ENCODE results near the gene STMN3. TPM values are rescaled to one million over a fixed set of nuclear protein-coding genes. Genes with fewer than 3 reads are reported as not detected.
"Not testable (repeated sequence)": the region's sequence is repeated elsewhere in the genome, so short reads cannot be mapped to it uniquely, and the experiment has no call there.

Gene STMN3
- total RNA-seq, 1 experiment from 2014 or later = 65.6 TPM

DNA sequence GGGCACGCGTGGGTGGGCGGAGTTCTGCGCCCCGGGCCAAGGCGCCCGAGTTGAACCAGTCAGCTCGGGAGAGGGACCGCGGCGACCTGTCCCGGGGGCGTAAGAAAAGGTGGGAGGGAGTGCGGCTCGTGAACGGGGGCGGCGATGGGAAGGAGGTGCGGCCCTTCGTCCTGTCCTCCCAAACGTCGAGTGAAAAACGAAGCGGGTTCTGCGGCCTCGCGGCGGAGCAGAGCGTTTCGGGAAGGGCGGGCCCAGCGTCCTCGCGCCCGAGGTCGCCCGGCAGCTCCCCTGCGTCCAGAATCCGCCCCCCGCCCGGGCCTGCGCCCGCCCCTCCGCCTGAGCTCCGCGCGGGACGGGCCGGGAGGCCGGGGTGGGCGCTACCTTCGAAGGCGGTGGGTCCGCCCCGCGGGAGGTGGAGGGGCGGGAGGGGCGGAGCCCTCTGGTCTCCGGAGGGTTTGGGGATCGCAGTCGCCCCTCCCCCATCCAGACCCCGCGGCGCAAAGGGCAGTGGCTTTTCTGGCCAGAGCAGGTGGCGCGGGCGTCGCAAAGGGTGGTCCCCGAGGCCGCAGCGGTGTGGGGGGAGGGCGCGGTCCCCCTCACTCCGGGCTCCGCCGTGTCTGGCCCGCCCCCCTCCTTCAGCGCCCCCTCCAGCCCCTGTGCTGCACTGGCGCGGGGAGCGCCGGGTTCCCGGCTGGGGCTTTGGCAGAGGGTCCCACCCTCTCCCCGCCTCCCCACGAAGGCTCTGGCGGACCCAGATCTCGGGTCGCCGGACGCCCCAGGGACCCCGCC lies 838 bp downstream of the STMN3 start:
- CTCF ChIA-PET = interaction anchor here (0.6 to 4.0 kb wide), 7 partner anchors 10 to 963 kb away, joined by 3 to 50 read pairs (median 5); partner anchors contain the start of genes ARFRP1, PRPF6, PTK6 and ZGPAT
- H3K4me3 Mint-ChIP-seq = peak overlapping the region; percentile 70

DNA sequence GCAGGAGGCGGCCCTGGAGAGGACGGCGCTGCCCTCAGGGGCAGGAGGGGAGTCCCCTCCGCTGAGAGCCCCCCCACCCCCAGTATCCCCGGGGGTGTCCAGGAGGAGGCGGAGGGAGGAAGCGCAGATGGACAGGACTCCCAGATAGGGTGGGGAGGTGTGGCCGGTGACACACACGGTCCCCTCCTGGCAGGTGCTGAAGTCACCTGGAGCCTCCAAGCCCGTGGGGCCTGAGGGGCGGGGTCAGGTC lies 1.4 kb downstream of the STMN3 start:
- ChIA-PET POLR2A (interaction anchor here (3.1 kb wide), 1 partner anchor 10 kb away, joined by 23 read pairs; no protein-coding TSS in a partner anchor), CTCF (interaction anchor here (0.9 to 4.0 kb wide), 4 partner anchors 10 to 115 kb away, joined by 3 to 50 read pairs (median 5); partner anchors contain the start of genes ARFRP1, PTK6 and ZGPAT)
- ATAC-seq (no peak), DNase-seq (ENCODE audit: low spot score) (no peak)
- Mint-ChIP-seq H3K27ac (no peak overlapping the region), H3K36me3 (no peaks in the 10 kb centered on the region), H3K4me3 (peak overlapping the region; percentile 70), H3K4me1 (peaks cover 16% of the 10 kb centered on the region), H3K27me3 (ENCODE audit: low read depth) (peaks cover 3% of the 10 kb centered on the region; the same call in 1 of the 2 replicates), H3K9me3 (no peaks in the 10 kb centered on the region)
- no peak for TF ChIP-seq NFATC4 (CRISPR knock-in tag; IDR thresholded peaks at IDR 0.05)
- no peak for TF ChIP-seq GRHL2 (CRISPR knock-in tag; IDR thresholded peaks at IDR 0.05; ENCODE audit: insufficient replicate concordance, severe bottlenecking)
- TF ChIP-seq IRF2 (CRISPR knock-in tag; IDR thresholded peaks at IDR 0.05; ENCODE audit: borderline replicate concordance, low read depth) = no peak
- TF ChIP-seq MXD4 (CRISPR knock-in tag; IDR thresholded peaks at IDR 0.05; ENCODE audit: borderline replicate concordance) = no peak
- no peak for TF ChIP-seq ZNF671 (CRISPR knock-in tag; IDR thresholded peaks at IDR 0.05)

More for the DNA sequence above, 838 bp downstream of the STMN3 start:
- H3K27me3 Mint-ChIP-seq (ENCODE audit: low read depth) = peaks cover 3% of the 10 kb centered on the region; the same call in 1 of the 2 replicates
- H3K27ac Mint-ChIP-seq = no peak overlapping the region
- H3K36me3 Mint-ChIP-seq = no peaks in the 10 kb centered on the region
- DNase-seq (ENCODE audit: low spot score) (peak; percentile 58), ATAC-seq (peak; percentile 8)
- H3K9me3 Mint-ChIP-seq = no peaks in the 10 kb centered on the region
- H3K4me1 Mint-ChIP-seq = peaks cover 18% of the 10 kb centered on the region
- POLR2A ChIA-PET = interaction anchor here (1.5 to 3.1 kb wide), 3 partner anchors 10 to 213 kb away, joined by 3 to 23 read pairs (median 5); partner anchors contain the start of genes GMEB2 and TPD52L2
- TF ChIP-seq, protein P1, sequence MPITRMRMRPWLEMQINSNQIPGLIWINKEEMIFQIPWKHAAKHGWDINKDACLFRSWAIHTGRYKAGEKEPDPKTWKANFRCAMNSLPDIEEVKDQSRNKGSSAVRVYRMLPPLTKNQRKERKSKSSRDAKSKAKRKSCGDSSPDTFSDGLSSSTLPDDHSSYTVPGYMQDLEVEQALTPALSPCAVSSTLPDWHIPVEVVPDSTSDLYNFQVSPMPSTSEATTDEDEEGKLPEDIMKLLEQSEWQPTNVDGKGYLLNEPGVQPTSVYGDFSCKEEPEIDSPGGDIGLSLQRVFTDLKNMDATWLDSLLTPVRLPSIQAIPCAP (CRISPR knock-in tag; IDR thresholded peaks at IDR 0.05) = 0 out of 2 replicates have a peak, but pooled peaks have one; percentile 36
- TF ChIP-seq ZNF121 (CRISPR knock-in tag; IDR thresholded peaks at IDR 0.05) = 0 out of 2 replicates have a peak, but pooled peaks have one; percentile 56
- TF ChIP-seq TEAD1 (CRISPR knock-in tag; IDR thresholded peaks at IDR 0.05) = 0 out of 2 replicates have a peak, but pooled peaks have one; percentile 32
- TF ChIP-seq, protein P2, sequence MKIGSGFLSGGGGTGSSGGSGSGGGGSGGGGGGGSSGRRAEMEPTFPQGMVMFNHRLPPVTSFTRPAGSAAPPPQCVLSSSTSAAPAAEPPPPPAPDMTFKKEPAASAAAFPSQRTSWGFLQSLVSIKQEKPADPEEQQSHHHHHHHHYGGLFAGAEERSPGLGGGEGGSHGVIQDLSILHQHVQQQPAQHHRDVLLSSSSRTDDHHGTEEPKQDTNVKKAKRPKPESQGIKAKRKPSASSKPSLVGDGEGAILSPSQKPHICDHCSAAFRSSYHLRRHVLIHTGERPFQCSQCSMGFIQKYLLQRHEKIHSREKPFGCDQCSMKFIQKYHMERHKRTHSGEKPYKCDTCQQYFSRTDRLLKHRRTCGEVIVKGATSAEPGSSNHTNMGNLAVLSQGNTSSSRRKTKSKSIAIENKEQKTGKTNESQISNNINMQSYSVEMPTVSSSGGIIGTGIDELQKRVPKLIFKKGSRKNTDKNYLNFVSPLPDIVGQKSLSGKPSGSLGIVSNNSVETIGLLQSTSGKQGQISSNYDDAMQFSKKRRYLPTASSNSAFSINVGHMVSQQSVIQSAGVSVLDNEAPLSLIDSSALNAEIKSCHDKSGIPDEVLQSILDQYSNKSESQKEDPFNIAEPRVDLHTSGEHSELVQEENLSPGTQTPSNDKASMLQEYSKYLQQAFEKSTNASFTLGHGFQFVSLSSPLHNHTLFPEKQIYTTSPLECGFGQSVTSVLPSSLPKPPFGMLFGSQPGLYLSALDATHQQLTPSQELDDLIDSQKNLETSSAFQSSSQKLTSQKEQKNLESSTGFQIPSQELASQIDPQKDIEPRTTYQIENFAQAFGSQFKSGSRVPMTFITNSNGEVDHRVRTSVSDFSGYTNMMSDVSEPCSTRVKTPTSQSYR (CRISPR knock-in tag; IDR thresholded peaks at IDR 0.05) = no peak; the same call in 1 of the 2 replicates
- TF ChIP-seq RELA (CRISPR knock-in tag; IDR thresholded peaks at IDR 0.05; ENCODE audit: borderline replicate concordance) = no peak; the same call in 1 of the 2 replicates
- peak; percentile 77; the same call in 1 of the 2 replicates for TF ChIP-seq JUN (CRISPR knock-in tag; IDR thresholded peaks at IDR 0.05)
- TF ChIP-seq ZNF138 (CRISPR knock-in tag; conservative IDR thresholded peaks at IDR 0.05) = no peak
- TF ChIP-seq, protein P3, sequence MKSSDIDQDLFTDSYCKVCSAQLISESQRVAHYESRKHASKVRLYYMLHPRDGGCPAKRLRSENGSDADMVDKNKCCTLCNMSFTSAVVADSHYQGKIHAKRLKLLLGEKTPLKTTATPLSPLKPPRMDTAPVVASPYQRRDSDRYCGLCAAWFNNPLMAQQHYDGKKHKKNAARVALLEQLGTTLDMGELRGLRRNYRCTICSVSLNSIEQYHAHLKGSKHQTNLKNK (CRISPR knock-in tag; IDR thresholded peaks at IDR 0.05) = no peak
- no peak for TF ChIP-seq CREM (CRISPR knock-in tag; IDR thresholded peaks at IDR 0.05)
- TF ChIP-seq ELF4 (CRISPR knock-in tag; IDR thresholded peaks at IDR 0.05; ENCODE audit: low read depth) = 0 out of 2 replicates have a peak, but pooled peaks have one; percentile 81
- TF ChIP-seq, protein P4, sequence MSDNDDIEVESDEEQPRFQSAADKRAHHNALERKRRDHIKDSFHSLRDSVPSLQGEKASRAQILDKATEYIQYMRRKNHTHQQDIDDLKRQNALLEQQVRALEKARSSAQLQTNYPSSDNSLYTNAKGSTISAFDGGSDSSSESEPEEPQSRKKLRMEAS (CRISPR knock-in tag; IDR thresholded peaks at IDR 0.05) = peak; percentile 48; the same call in 1 of the 2 replicates
- TF ChIP-seq SMAD3 (CRISPR knock-in tag; IDR thresholded peaks at IDR 0.05; ENCODE audit: borderline replicate concordance) = no peak
- TF ChIP-seq ZNF423 (CRISPR knock-in tag; IDR thresholded peaks at IDR 0.05) = peak; percentile 43

DNA sequence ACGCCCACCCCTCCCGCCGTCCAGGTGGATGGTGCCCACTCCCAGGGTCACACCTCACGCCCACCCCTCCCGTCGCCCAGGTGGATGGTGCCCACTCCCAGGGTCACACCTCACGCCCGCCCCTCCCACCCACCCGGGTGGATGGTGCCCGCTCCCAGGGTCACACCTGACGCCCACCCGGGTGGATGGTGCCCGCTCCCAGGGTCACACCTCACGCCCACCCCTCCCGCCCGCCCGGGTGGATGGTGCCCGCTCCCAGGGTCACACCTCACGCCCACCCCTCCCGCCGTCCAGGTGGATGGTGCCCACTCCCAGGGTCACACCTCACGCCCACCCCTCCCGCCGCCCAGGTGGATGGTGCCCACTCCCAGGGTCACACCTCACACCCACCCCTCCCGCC lies 2.7 kb downstream of the STMN3 start:
- POLR2A ChIA-PET; H3K36me3 Mint-ChIP-seq; ATAC-seq; H3K27me3 Mint-ChIP-seq (ENCODE audit: low read depth); DNase-seq (ENCODE audit: low spot score); H3K27ac Mint-ChIP-seq; H3K4me3 Mint-ChIP-seq; H3K9me3 Mint-ChIP-seq: not testable (repeated sequence)
- CTCF ChIA-PET = interaction anchor here (0.9 to 4.0 kb wide), 3 partner anchors 8 to 330 kb away, joined by 3 to 50 read pairs (median 3); no protein-coding TSS in a partner anchor
- peaks cover 16% of the 10 kb centered on the region for H3K4me1 Mint-ChIP-seq

Measured in WTC11 (cell line).